Endothelial cell of umbilical vein (primary cell): ENCODE results near the gene PTPRU.

Experiments used
- CTCF ChIP-seq, 2 donors: IDR thresholded peaks; 1 replicate in 1 of 2; 2 replicates in 1 of 2; pipeline ENCODE4 v1.5.1; 2011; ENCODE audit warnings: low read length in 2 of 2, mild to moderate bottlenecking in 2 of 2, moderate library complexity in 2 of 2, control low read depth in 1 of 2, inconsistent platforms in 1 of 2, low read depth in 1 of 2; ENCODE audit not compliant: insufficient read depth in 1 of 2; ENCODE audit errors: extremely low read depth in 1 of 2
- EZH2 ChIP-seq: IDR thresholded peaks from 2 replicates; pipeline ENCODE4 v1.6.1; 2012; ENCODE audit warnings: borderline replicate concordance, low read depth, mild to moderate bottlenecking, moderate library complexity, low read length, inconsistent platforms; ENCODE audit not compliant: severe bottlenecking
- FOS ChIP-seq: IDR thresholded peaks from 2 replicates; pipeline ENCODE4 v1.6.1; 2011; ENCODE audit warnings: mild to moderate bottlenecking, low read length, moderate library complexity, borderline replicate concordance; ENCODE audit not compliant: insufficient read depth
- GATA2 ChIP-seq: IDR thresholded peaks from 2 replicates; pipeline ENCODE4 v1.7.0; 2011; ENCODE audit warnings: low read depth, mild to moderate bottlenecking, moderate library complexity, mixed read lengths, low read length; ENCODE audit not compliant: insufficient read length, insufficient read depth
- JUN ChIP-seq: IDR thresholded peaks from 2 replicates; pipeline ENCODE4 v1.6.1; 2011; ENCODE audit warnings: borderline replicate concordance, low read depth; ENCODE audit not compliant: insufficient read length, insufficient read depth
- MYC ChIP-seq: IDR thresholded peaks from one replicate; pipeline ENCODE4 v1.6.1; 2011; ENCODE audit warnings: mild to moderate bottlenecking, low read depth, low read length
- POLR2A ChIP-seq: IDR thresholded peaks from 2 replicates; pipeline ENCODE4 v1.6.1; 2012; ENCODE audit warnings: low read depth, mild to moderate bottlenecking, control low read depth, low read length
- POLR2AphosphoS5 ChIP-seq: IDR thresholded peaks from 2 replicates; pipeline ENCODE4 v1.6.1; 2012; ENCODE audit warnings: low read depth, mild to moderate bottlenecking, control low read depth, low read length, moderate library complexity; ENCODE audit not compliant: insufficient read depth
- TF ChIP-seq, protein P1 (sequence below): IDR thresholded peaks from 2 replicates; pipeline ENCODE4 v1.6.1; 2011; ENCODE audit not compliant: insufficient read depth, insufficient read length

DNA sequence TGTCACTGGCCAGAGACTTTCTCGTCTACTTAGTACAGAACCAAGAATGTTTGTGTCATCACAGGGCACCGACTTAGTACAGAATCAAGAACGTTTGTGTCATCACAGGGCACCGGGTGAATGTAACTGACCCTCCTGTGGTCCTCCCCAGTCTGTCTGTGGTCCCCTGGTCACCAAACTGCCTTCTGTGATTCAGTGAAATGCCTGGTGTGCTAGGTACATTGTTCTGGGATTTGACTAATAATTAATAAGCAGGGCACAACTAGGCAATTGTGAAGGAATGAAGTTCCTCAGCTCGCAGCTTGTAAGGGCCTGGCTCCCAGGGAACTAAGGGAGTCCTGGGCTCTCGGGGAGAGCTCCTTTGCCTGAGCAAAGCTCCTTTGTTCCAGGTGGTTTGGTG is 12.8 kb upstream of the PTPRU start:
- TF ChIP-seq EZH2 = no peak
- TF ChIP-seq POLR2A = no peak
- no peak for TF ChIP-seq CTCF (IDR thresholded peaks at IDR 0.05; ENCODE audit: extremely low read depth in 1 of 2, insufficient read depth in 1 of 2, low read depth in 1 of 2, low read length in 2 of 2)
- TF ChIP-seq FOS = no peak
- TF ChIP-seq POLR2AphosphoS5 = no peak
- no peak for TF ChIP-seq MYC
- TF ChIP-seq JUN = no peak
- TF ChIP-seq, protein P1, sequence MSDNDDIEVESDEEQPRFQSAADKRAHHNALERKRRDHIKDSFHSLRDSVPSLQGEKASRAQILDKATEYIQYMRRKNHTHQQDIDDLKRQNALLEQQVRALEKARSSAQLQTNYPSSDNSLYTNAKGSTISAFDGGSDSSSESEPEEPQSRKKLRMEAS = no peak
- TF ChIP-seq GATA2 = no peak
